HCT116 (cell line): ENCODE results near the gene MRPL24. TPM values are rescaled to one million over a fixed set of nuclear protein-coding genes. Genes with fewer than 3 reads are reported as not detected.
"Not testable (repeated sequence)": the region's sequence is repeated elsewhere in the genome, so short reads cannot be mapped to it uniquely, and the experiment has no call there.

ENCODE experiments used
- ATAC-seq: fragments of 200-7000 bp; cut with Tn5 transposase; 2 replicates; pipeline ENCODE4 v1.9.1; 2020; ENCODE audit warnings: mild to moderate bottlenecking, moderate library complexity
- BruUV-seq: library from RNA; stranded (reverse); fragments of 400-500 nt; replicated peaks from 2 replicates; lab custom pipeline; 2021; lab: Mats Ljungman, UMichigan
- CTCF ChIA-PET: fragments of 300-600 bp; sonication (Branson Sonifier 250); formaldehyde crosslinking; loops from one replicate; lab custom pipeline; 2021; ENCODE audit warnings: antibody characterized with exemption; lab: Charles Lee
- POLR2A ChIA-PET: fragments of 300-600, 350-600 bp; sonication (Branson Sonifier 250); formaldehyde crosslinking; loops from one replicate; lab custom pipeline; 2021; ENCODE audit warnings: antibody characterized with exemption; lab: Charles Lee
- RAD21 ChIA-PET, 2 experiments: fragments of 300-600 bp; sonication (Branson Sonifier 250); formaldehyde crosslinking; loops; one replicate each; lab custom pipeline; 2023; ENCODE audit warnings: low total read pairs in 2 of 2; ENCODE audit not compliant: uncharacterized antibody in 2 of 2, unreplicated experiment in 2 of 2, low non-redundant PET in 1 of 2; lab: Charles Lee
- DNase-seq: peaks from one replicate; pipeline ENCODE4 v3.0.0-alpha.2; 2010; ENCODE audit warnings: low read depth, low spot score
- H2AFZ ChIP-seq: fragments of 200-600 bp; shearing (Covaris generic), sonication (generic); 2 replicates; pipeline ENCODE4 v1.6.1; 2017; ENCODE audit warnings: low read depth, mixed run types, mixed read lengths, antibody characterized with exemption, low read length; ENCODE audit not compliant: poor library complexity, severe bottlenecking
- H3K27ac ChIP-seq: 2 replicates; pipeline ENCODE4 v1.5.1; 2012; ENCODE audit warnings: low read depth, low read length
- H3K27me3 ChIP-seq: fragments of 200-600 bp; sonication (generic); 2 replicates; pipeline ENCODE4 v1.6.1; 2016; ENCODE audit warnings: mixed run types, low read length, mixed read lengths; ENCODE audit not compliant: insufficient read depth
- H3K36me3 ChIP-seq, 2 experiments: fragments of 200-500 bp in 1 of 2; fragments of 200-600 bp in 1 of 2; sonication (Bioruptor generic) in 1 of 2; sonication (generic) in 1 of 2; 2 replicates each; pipeline versions ENCODE4 v1.5.1 to v1.6.1; 2014 to 2016; ENCODE audit warnings: low read length in 2 of 2, inconsistent platforms in 1 of 2, mixed read lengths in 1 of 2, mixed run types in 1 of 2; ENCODE audit not compliant: insufficient read depth in 2 of 2, control insufficient read depth in 1 of 2
- H3K4me1 ChIP-seq, 2 experiments: fragments of 200-600 bp in 1 of 2; sonication (generic) in 1 of 2; 2 replicates each; pipeline versions ENCODE4 v1.5.1 to v1.6.1; 2012 to 2017; ENCODE audit warnings: low read length in 2 of 2, inconsistent platforms in 1 of 2, mild to moderate bottlenecking in 1 of 2, mixed read lengths in 1 of 2, mixed run types in 1 of 2, moderate library complexity in 1 of 2; ENCODE audit not compliant: insufficient read depth in 2 of 2, control insufficient read depth in 1 of 2
- H3K4me2 ChIP-seq: fragments of 200-600 bp; sonication (generic); 2 replicates; pipeline ENCODE4 v1.6.1; 2017; ENCODE audit warnings: mixed run types, low read length, mixed read lengths
- H3K4me3 ChIP-seq, 2 experiments: fragments of 200-600 bp in 1 of 2; sonication (generic) in 1 of 2; replicated peaks in 1 of 2; 2 replicates each; pipeline ENCODE4 v1.5.1; 2011 to 2016; ENCODE audit warnings: low read length in 2 of 2, control low read depth in 1 of 2, low read depth in 1 of 2, mild to moderate bottlenecking in 1 of 2, mixed read lengths in 1 of 2, mixed run types in 1 of 2
- H3K79me2 ChIP-seq: fragments of 200-600 bp; sonication (generic); 2 replicates; pipeline ENCODE4 v1.6.1; 2017; ENCODE audit warnings: mild to moderate bottlenecking, mixed run types, low read length, moderate library complexity, mixed read lengths; ENCODE audit not compliant: insufficient read depth
- H3K9ac ChIP-seq: fragments of 200-600 bp; sonication (generic); 2 replicates; pipeline ENCODE4 v1.6.1; 2016; ENCODE audit warnings: low read length, mixed read lengths
- H3K9me2 ChIP-seq: fragments of 200-600 bp; sonication (generic), shearing (Covaris generic); 2 replicates; pipeline ENCODE4 v1.6.1; 2017; ENCODE audit warnings: mixed run types, mild to moderate bottlenecking, moderate library complexity; ENCODE audit not compliant: insufficient read depth
- H3K9me3 ChIP-seq, 2 experiments: fragments of 200-500 bp in 1 of 2; fragments of 200-600 bp in 1 of 2; sonication (Bioruptor generic) in 1 of 2; sonication (generic) in 1 of 2; 2 replicates each; pipeline ENCODE4 v1.6.1; 2014 to 2017; ENCODE audit warnings: low read length in 2 of 2, mixed read lengths in 2 of 2, inconsistent platforms in 1 of 2, low read depth in 1 of 2, mild to moderate bottlenecking in 1 of 2, mixed run types in 1 of 2, moderate library complexity in 1 of 2; ENCODE audit not compliant: control insufficient read depth in 1 of 2, insufficient read depth in 1 of 2
- H4K20me1 ChIP-seq: fragments of 200-600 bp; sonication (generic), shearing (Covaris generic); 2 replicates; pipeline ENCODE4 v1.6.1; 2017; ENCODE audit warnings: mixed run types, mild to moderate bottlenecking, moderate library complexity; ENCODE audit not compliant: insufficient read depth
- CEBPB ChIP-seq: IDR thresholded peaks from 2 replicates; pipeline ENCODE4 v1.6.1; 2012; ENCODE audit warnings: low read depth
- ELF1 ChIP-seq: IDR thresholded peaks from 2 replicates; pipeline ENCODE4 v1.6.1; 2012; ENCODE audit warnings: low read depth, borderline replicate concordance
- MAX ChIP-seq: IDR thresholded peaks from 2 replicates; pipeline ENCODE4 v1.6.1; 2012
- POLR2A ChIP-seq: IDR thresholded peaks from 2 replicates; pipeline ENCODE4 v1.7.0; 2011; ENCODE audit warnings: borderline replicate concordance; ENCODE audit not compliant: insufficient read depth, insufficient read length; ENCODE audit errors: extremely low read depth
- POLR2AphosphoS5 ChIP-seq: IDR thresholded peaks from 2 replicates; pipeline ENCODE4 v1.6.1; 2011; ENCODE audit warnings: mild to moderate bottlenecking, low read depth, low read length, moderate library complexity
- SIN3A ChIP-seq: IDR thresholded peaks from 2 replicates; pipeline ENCODE4 v1.6.1; 2012; ENCODE audit warnings: low read depth
- SRF ChIP-seq: IDR thresholded peaks from 2 replicates; pipeline ENCODE4 v1.6.1; 2012; ENCODE audit warnings: low read depth
- ZBTB33 ChIP-seq: IDR thresholded peaks from 2 replicates; pipeline ENCODE4 v1.6.1; 2011; ENCODE audit warnings: mild to moderate bottlenecking, low read length, moderate library complexity; ENCODE audit not compliant: insufficient replicate concordance; ENCODE audit errors: extremely low read depth
- ZFX ChIP-seq: fragments of 450-650 bp; IDR thresholded peaks from 2 replicates; pipeline ENCODE4 v1.6.1; 2017
- intact Hi-C: fragments of 100-400 bp; cut with micrococcal nuclease; formaldehyde crosslinking; loops from 2 replicates; pipeline ENCODE4 v1.10.0; 2022
- total RNA-seq: library from RNA; stranded (reverse); gene quantifications from one replicate; pipeline ENCODE4 v1.2.1, GENCODE V29; 2021; ENCODE audit not compliant: unreplicated experiment

The MRPL24 gene
- total RNA-seq, 1 experiment from 2014 or later, result 111 TPM

- TF ChIP-seq ZBTB33, result no peak
- TF ChIP-seq SRF, result no peak
- TF ChIP-seq MAX, result no peak
- TF ChIP-seq SIN3A, result no peak
- no peak for TF ChIP-seq CEBPB
- no peak for TF ChIP-seq ZFX
- no peak for TF ChIP-seq POLR2AphosphoS5
- no peak for TF ChIP-seq ELF1
- TF ChIP-seq POLR2A, result no peak
Observed at GRCh38 chr1:156765666-156766065, 24.8 kb upstream of the MRPL24 start (continued).

- CTCF ChIA-PET, BruUV-seq, H3K36me3 ChIP-seq, H3K27me3 ChIP-seq, H2AFZ ChIP-seq, H3K9me2 ChIP-seq, H3K9ac ChIP-seq, H3K27ac ChIP-seq, ATAC-seq, POLR2A ChIA-PET, H3K9me3 ChIP-seq, DNase-seq, H3K4me2 ChIP-seq, H4K20me1 ChIP-seq, H3K4me3 ChIP-seq: not testable (repeated sequence)
- H3K4me1 ChIP-seq, result peaks cover 13 to 19% of the 10 kb centered on the region in 2 experiments
- peaks cover 37% of the 10 kb centered on the region for H3K79me2 ChIP-seq
- intact Hi-C loops, result loop anchor here (5.0 kb wide), 1 partner anchor 78 kb away; no protein-coding TSS in a partner anchor
- RAD21 ChIA-PET, result interaction anchor here in 1 of 2 experiments (0.7 kb wide), 1 partner anchor 9 kb away, joined by 8 read pairs; no protein-coding TSS in a partner anchor
Observed at GRCh38 chr1:156765136-156765535, 24.2 kb upstream of the MRPL24 start.
